Type B pancreatic cell (in vitro differentiated cells): ENCODE results near the gene HUWE1. TPM values are rescaled to one million over a fixed set of nuclear protein-coding genes. Genes with fewer than 3 reads are reported as not detected.

Experiments used
- DNase-seq: peaks from one replicate; pipeline ENCODE4 v3.0.0; 2021; ENCODE audit warnings: mixed read lengths; ENCODE audit not compliant: unreplicated experiment; ENCODE audit errors: extremely low spot score
- H3K27ac Mint-ChIP-seq: 2 replicates; pipeline ENCODE4 v1.8.0; 2021; ENCODE audit warnings: mild to moderate bottlenecking, mixed read lengths
- H3K27me3 Mint-ChIP-seq: 2 replicates; pipeline ENCODE4 v1.8.0; 2021; ENCODE audit warnings: mixed read lengths
- H3K36me3 Mint-ChIP-seq: 2 replicates; pipeline ENCODE4 v1.8.0; 2021; ENCODE audit warnings: mixed read lengths
- H3K4me1 Mint-ChIP-seq: one replicate; pipeline ENCODE4 v1.8.0; 2021; ENCODE audit warnings: mixed read lengths; ENCODE audit not compliant: unreplicated experiment
- H3K4me3 Mint-ChIP-seq: 2 replicates; pipeline ENCODE4 v1.8.0; 2021; ENCODE audit warnings: mild to moderate bottlenecking, mixed read lengths
- H3K9me3 Mint-ChIP-seq: 2 replicates; pipeline ENCODE4 v1.8.0; 2021; ENCODE audit warnings: mixed read lengths
- CTCF ChIP-seq: fragments of 200-600 bp; sonication (generic); conservative IDR thresholded peaks from 2 replicates; pipeline ENCODE4 v1.5.0; 2021; ENCODE audit warnings: antibody characterized with exemption, mild to moderate bottlenecking
- total RNA-seq: library from RNA; stranded (reverse); gene quantifications from 2 replicates; pipeline ENCODE4 v1.2.1, GENCODE V29; 2021; ENCODE audit warnings: low replicate concordance

HUWE1 gene
- total RNA-seq, 1 donor from 2014 or later = 205 TPM

GRCh38 chrX:53631156-53631555 is 55.4 kb downstream of the HUWE1 start:
- DNase-seq = no peak
- no peak for TF ChIP-seq CTCF
- Mint-ChIP-seq H3K4me3 (no peak overlapping the region), H3K4me1 (no peaks in the 10 kb centered on the region), H3K9me3 (no peaks in the 10 kb centered on the region), H3K27me3 (no peaks in the 10 kb centered on the region), H3K36me3 (peaks cover 15% of the 10 kb centered on the region), H3K27ac (no peak overlapping the region)

DNA sequence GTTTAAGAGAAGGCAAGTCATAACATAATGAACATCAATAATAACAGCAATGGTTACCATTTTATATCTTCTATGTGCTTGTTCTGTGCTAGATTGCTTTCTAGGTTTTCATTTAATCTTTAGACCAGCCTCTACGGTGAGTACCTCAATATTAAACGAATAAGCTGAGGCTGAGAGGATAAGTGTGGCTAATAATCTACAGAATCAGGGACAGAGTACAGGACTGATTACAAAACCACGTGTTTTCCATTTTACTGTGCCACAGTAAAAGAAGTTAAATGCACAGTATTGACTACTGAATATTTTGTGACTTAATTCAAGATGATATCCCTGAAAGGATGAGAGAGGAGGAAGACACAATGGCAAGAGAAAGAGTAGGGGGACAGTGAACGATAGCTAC is 56.3 kb downstream of the HUWE1 start:
- DNase-seq = no peak
- no peak overlapping the region for H3K27ac Mint-ChIP-seq
- H3K4me1 Mint-ChIP-seq = no peaks in the 10 kb centered on the region
- no peaks in the 10 kb centered on the region for H3K9me3 Mint-ChIP-seq
- no peak overlapping the region for H3K4me3 Mint-ChIP-seq
- H3K36me3 Mint-ChIP-seq = peaks cover 15% of the 10 kb centered on the region
- no peaks in the 10 kb centered on the region for H3K27me3 Mint-ChIP-seq
- no peak for TF ChIP-seq CTCF

- Mint-ChIP-seq H3K4me3 (no peak overlapping the region), H3K27me3 (no peaks in the 10 kb centered on the region), H3K27ac (no peak overlapping the region), H3K4me1 (no peaks in the 10 kb centered on the region), H3K36me3 (peaks cover 18% of the 10 kb centered on the region), H3K9me3 (no peaks in the 10 kb centered on the region)
- DNase-seq = no peak
- no peak for TF ChIP-seq CTCF
Observed at GRCh38 chrX:53622431-53622830, 64.1 kb downstream of the HUWE1 start.

GRCh38 chrX:53621418-53621986 is 65.0 kb downstream of the HUWE1 start:
- no peak overlapping the region for H3K27ac Mint-ChIP-seq
- TF ChIP-seq CTCF = no peak
- H3K4me3 Mint-ChIP-seq = no peak overlapping the region
- no peaks in the 10 kb centered on the region for H3K27me3 Mint-ChIP-seq
- DNase-seq = no peak
- H3K4me1 Mint-ChIP-seq = no peaks in the 10 kb centered on the region
- no peaks in the 10 kb centered on the region for H3K9me3 Mint-ChIP-seq
- peaks cover 13% of the 10 kb centered on the region for H3K36me3 Mint-ChIP-seq

GRCh38 chrX:53616946-53617345 is 69.6 kb downstream of the HUWE1 start:
- Mint-ChIP-seq H3K27ac (no peak overlapping the region), H3K9me3 (no peaks in the 10 kb centered on the region), H3K27me3 (no peaks in the 10 kb centered on the region), H3K4me3 (no peak overlapping the region), H3K36me3 (peaks cover 13% of the 10 kb centered on the region), H3K4me1 (no peaks in the 10 kb centered on the region)
- no peak for DNase-seq
- TF ChIP-seq CTCF = no peak

GRCh38 chrX:53606456-53606855 is 80.1 kb downstream of the HUWE1 start:
- Mint-ChIP-seq H3K4me1 (no peaks in the 10 kb centered on the region), H3K27ac (no peak overlapping the region), H3K9me3 (no peaks in the 10 kb centered on the region), H3K36me3 (peaks cover 12% of the 10 kb centered on the region), H3K27me3 (no peaks in the 10 kb centered on the region), H3K4me3 (no peak overlapping the region)
- no peak for DNase-seq
- no peak for TF ChIP-seq CTCF
